ENCODE data around the gene LASP1.
A peak's percentile ranks its signal among the peaks of the same experiment; 100 is the strongest.
"Not testable (repeated sequence)": the region's sequence is repeated elsewhere in the genome, so short reads cannot be mapped to it uniquely, and the experiment has no call there.

Gene LASP1

DNA sequence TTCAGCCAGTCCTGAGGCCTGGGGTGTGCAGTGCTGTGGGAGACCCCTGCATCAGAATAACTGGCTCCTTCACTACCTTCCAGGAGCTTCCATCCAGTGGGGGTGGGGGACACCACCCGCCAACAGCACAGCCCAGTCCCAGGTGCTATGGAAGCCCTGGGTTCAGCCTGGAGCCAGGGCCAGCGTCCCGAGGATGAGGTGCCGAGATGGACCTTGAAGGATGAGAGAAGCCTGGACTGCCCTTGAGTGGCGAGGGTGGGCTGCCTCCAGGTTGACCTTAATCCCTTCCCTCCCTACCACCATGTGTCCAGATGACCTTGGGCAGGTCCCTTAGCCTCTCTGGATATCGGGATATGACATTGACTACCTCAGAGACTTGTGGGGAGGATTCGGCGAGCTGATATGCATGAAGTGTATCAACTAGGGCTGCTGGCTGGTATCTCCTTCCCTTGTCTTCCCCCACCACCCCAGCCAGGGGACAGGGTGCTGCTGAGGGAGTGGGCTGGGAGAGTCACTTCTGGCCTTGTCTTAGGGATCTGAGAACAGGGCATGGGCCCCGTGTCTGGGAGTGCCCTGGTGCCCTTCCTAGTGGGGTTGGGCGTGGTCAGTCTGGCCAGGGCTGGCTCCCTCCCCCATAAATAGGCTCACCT is 41.3 kb downstream of the LASP1 start:
- no peak for DNase-seq

DNA sequence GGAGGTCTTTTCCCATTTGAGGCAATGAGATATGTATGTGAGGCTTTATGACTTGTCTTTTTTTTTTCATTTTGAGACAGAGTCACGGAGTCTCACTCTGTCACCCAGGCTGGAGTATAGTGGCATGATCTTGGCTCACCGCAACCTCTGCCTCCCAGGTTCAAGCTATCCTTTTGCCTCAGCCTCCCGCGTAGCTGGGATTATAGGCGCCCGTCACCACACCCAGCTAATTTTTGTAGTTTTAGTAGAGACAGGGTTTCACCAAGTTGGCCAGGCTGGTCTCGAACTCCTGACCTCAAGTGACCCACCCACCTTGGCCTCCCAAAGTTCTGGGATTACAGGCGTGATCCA is 41.8 kb downstream of the LASP1 start:
- DNase-seq, result not testable (repeated sequence)

DNA sequence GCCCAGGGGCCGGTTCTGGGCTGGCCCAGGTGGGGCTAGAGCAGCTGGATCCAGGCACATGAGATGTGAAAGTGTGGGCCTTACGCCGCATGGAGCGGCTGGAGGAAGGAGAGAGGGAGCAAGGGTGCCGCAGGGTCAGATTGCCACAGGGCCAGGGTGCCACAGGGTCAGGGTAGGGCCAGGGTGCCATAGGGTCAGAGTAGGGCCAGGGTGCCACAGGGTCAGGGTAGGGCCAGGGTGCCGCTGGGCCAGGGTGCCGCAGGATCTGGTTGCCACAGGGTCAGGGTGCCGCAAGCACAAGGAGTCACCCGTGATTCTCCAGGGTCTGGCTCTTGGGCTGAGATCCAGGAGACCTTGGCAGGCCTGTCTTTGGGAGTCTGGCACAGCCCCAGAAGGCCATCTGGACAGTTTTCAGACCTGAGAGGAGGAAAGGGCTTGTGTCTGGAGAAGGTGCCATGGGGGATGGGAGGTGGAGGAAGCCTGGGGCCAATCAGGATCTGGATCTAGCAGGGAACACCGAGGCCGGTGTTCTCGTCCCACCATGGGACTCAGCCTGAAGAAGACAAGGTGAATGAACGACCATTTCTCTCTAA is 42.5 kb downstream of the LASP1 start:
- peak; percentile 27 for DNase-seq

DNA sequence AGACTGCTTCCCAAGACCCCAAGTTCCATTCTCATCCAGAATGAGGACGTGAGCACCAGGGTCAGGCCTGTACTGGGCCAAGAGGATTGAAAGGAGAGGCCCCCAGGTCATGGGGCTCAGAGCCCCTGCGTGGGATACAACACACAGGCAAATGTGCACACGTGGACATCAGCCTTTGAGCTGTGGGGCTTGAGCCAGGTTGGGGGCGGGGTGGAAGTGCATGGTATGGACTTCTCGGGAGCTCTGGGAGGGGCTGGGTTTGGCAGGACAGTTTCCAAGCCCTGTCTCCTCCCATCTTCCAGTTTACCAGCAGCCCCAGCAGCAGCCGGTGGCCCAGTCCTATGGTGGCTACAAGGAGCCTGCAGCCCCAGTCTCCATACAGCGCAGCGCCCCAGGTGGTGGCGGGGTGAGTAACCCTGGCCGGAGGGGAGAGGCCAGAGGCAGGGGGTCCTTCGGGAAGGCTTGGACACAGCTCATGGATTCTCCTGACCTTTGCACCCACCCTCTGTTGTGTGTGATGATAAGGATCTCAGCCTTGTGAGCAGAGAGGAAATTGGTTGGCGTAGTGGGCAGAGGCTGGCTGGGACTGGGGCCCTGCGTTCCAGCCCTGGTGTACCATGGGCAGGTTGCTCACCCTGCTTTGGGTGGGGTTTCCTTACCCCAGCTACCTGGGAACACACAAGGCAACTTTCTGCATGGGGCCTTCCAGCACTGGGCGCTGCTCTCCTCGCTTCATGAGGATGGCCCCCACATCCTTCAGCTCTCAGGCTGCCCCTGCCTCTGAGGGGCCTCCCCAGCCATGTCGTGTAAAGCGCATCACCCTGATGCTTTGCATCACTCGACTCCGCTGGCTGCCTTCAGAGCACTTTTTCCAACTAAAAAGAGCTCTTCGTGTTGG is 45.1 kb downstream of the LASP1 start:
- no peak for DNase-seq

- DNase-seq, result no peak
Measured at GRCh38 chr17:38915639-38915995, 45.8 kb downstream of the LASP1 start.

- DNase-seq, result no peak
Measured at GRCh38 chr17:38916771-38917170, 46.9 kb downstream of the LASP1 start.

DNA sequence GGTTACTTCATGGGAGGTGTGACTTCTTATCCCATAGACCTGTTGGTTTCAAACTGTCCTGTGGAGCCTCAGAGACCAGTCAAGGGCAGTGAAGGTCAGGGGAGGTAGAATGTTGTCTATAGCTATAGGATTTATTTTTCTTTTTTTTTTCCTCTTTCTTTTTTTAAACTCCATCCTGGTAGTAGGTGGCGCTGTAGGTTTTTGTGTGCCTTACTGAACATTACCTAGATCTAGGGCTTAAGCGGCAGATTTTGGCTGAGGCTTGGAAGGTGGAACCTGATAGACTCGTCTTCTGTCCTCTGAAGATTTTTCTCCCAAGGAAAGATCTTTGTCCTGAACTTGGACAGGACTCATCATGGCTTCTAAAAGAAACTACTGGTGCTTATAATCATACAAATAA is 47.4 kb downstream of the LASP1 start:
- DNase-seq, result no peak

GRCh38 chr17:38918129-38918913 is 48.5 kb downstream of the LASP1 start:
- no peak for DNase-seq

- DNase-seq, result no peak
Measured at GRCh38 chr17:38918916-38919315, 49.1 kb downstream of the LASP1 start.

DNA sequence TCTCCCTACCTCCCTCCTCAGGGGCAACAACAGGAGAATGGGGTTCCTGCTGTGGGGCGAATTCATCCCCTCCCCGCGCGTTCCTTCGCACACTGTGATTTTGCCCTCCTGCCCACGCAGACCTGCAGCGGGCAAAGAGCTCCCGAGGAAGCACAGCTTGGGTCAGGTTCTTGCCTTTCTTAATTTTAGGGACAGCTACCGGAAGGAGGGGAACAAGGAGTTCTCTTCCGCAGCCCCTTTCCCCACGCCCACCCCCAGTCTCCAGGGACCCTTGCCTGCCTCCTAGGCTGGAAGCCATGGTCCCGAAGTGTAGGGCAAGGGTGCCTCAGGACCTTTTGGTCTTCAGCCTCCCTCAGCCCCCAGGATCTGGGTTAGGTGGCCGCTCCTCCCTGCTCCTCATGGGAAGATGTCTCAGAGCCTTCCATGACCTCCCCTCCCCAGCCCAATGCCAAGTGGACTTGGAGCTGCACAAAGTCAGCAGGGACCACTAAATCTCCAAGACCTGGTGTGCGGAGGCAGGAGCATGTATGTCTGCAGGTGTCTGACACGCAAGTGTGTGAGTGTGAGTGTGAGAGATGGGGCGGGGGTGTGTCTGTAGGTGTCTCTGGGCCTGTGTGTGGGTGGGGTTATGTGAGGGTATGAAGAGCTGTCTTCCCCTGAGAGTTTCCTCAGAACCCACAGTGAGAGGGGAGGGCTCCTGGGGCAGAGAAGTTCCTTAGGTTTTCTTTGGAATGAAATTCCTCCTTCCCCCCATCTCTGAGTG is 49.6 kb downstream of the LASP1 start:
- no peak for DNase-seq

DNA sequence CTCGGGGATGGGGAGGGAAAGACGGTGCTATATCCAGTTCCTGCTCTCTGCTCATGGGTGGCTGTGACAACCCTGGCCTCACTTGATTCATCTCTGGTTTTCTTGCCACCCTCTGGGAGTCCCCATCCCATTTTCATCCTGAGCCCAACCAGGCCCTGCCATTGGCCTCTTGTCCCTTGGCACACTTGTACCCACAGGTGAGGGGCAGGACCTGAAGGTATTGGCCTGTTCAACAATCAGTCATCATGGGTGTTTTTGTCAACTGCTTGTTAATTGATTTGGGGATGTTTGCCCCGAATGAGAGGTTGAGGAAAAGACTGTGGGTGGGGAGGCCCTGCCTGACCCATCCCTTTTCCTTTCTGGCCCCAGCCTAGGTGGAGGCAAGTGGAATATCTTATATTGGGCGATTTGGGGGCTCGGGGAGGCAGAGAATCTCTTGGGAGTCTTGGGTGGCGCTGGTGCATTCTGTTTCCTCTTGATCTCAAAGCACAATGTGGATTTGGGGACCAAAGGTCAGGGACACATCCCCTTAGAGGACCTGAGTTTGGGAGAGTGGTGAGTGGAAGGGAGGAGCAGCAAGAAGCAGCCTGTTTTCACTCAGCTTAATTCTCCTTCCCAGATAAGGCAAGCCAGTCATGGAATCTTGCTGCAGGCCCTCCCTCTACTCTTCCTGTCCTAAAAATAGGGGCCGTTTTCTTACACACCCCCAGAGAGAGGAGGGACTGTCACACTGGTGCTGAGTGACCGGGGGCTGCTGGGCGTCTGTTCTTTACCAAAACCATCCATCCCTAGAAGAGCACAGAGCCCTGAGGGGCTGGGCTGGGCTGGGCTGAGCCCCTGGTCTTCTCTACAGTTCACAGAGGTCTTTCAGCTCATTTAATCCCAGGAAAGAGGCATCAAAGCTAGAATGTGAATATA is 50.8 kb downstream of the LASP1 start:
- no peak for DNase-seq

GRCh38 chr17:38921756-38922411 is 52.0 kb downstream of the LASP1 start:
- DNase-seq, result no peak

DNA sequence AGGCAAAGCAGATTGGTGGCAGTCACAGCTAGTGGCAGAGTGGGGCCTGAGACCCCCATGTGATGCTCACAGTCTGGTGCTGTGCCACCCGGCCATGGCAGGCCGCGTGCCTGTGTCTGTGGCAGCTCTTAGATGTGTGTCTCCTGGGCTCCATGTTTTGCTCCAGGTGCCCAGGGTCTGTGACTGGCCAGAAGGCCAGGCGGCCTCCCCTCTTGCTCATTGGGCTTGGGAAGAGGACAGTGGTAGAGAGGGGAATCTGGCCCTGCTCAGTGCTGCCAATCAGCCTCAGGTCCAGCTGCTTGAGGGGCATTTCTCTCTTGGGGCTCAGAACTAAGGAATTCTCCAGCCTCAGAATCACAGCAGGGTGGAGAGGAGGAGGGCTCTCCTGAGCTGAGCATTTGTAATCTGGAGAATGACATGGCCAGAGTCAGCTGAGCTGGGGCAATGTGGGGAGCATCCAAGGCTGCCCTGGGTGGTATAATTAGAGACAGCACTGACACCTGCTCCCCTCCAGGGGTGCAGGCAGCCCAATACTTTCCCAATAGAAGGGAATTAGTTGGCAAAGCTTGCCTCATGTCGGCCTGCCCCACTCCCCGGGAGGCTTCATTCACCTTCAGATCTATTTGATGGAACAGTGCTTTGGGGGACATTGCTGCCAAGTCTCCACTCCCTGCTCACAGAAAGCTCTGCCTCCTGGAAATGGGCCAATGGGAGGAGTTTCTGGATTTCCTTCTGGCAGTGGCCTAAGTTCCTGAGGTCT is 52.9 kb downstream of the LASP1 start:
- peak; percentile 37 for DNase-seq

GRCh38 chr17:38925263-38925995 is 55.6 kb downstream of the LASP1 start, which contains the start of gene LASP1NB:
LASP1NB (plus strand) TSS chr17:38925614.
- no peak for DNase-seq

GRCh38 chr17:38926293-38927070 is 56.6 kb downstream of the LASP1 start:
- no peak for DNase-seq

DNA sequence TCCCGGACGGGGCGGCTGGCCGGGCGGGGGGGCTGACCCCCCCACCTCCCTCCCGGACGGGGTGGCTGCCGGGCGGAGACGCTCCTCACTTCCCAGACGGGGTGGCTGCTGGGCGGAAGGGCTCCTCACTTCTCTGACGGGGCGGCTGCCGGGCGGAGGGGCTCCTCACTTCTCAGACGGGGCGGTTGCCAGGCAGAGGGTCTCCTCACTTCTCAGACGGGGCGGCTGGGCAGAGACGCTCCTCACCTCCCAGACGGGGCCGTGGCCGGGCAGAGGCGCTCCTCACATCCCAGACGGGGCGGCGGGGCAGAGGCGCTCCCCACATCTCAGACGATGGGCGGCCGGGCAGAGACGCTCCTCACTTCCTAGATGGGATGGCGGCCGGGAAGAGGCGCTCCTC is 60.9 kb downstream of the LASP1 start:
- DNase-seq, result not testable (repeated sequence)

- DNase-seq, result not testable (repeated sequence)
Measured at GRCh38 chr17:38933962-38934361, 64.1 kb downstream of the LASP1 start.

DNA sequence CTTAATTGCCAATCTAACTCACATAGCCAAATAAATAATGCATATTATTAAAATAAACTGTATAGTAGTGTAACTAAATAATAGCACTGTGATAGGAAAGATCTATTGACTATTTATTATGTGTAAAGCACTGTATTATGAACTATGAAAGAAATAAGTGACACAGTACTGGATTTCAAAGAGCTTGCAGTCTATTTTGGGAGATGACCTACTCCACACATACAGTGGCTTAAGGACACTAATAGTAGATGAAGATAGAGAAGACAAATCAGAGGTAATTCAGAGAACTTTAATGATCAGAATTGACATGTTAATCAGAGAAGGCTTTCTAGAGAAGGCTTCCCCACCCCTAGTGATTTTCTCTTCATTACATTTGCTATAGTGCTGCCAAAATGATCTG is 70.1 kb downstream of the LASP1 start:
- DNase-seq, result no peak
